Upper lobe of left lung (tissue), 6 donors: ENCODE measurements around the gene CLMN. TPM values are rescaled to one million over a fixed set of nuclear protein-coding genes. Genes with fewer than 3 reads are reported as not detected.

Source experiments
- ATAC-seq, 2 donors: fragments of 200-7000 bp; cut with Tn5 transposase; one replicate each; pipeline ENCODE4 v1.9.1; 2022; ENCODE audit warnings: mild to moderate bottlenecking in 2 of 2, moderate library complexity in 2 of 2; ENCODE audit not compliant: low FRiP score in 2 of 2
- DNase-seq, 2 donors: peaks; one replicate each; pipeline ENCODE4 v3.0.0-alpha.2; 2019 to 2020
- H3K27ac ChIP-seq, 4 donors: fragments of 200-600 bp; sonication (generic); one replicate each; pipeline ENCODE4 v1.5.1; 2016 to 2019
- H3K27me3 ChIP-seq, 4 donors: fragments of 200-600 bp; sonication (generic); one replicate each; pipeline ENCODE4 v1.5.1; 2017 to 2019
- H3K36me3 ChIP-seq, 4 donors: fragments of 200-600 bp; sonication (generic); one replicate each; pipeline ENCODE4 v1.5.1; 2016 to 2019
- H3K4me1 ChIP-seq, 4 donors: fragments of 200-600 bp; sonication (generic); one replicate each; pipeline ENCODE4 v1.5.1; 2018 to 2019
- H3K4me3 ChIP-seq, 4 donors: fragments of 200-600 bp; sonication (generic); one replicate each; pipeline ENCODE4 v1.5.1; 2017 to 2019; ENCODE audit warnings: mild to moderate bottlenecking in 2 of 4, moderate library complexity in 1 of 4
- H3K9me3 ChIP-seq, 4 donors: fragments of 200-600 bp; sonication (generic); one replicate each; pipeline ENCODE4 v1.5.1; 2018 to 2019
- EP300 ChIP-seq, 4 donors: sonication (generic); formaldehyde crosslinking; IDR thresholded peaks; one replicate each; pipeline ENCODE4 v1.5.1; 2017; ENCODE audit warnings: antibody characterized with exemption in 4 of 4, control low read depth in 2 of 4
- POLR2A ChIP-seq, 4 donors: fragments of 450-650 bp; IDR thresholded peaks; one replicate each; pipeline ENCODE4 v1.5.1; 2016 to 2017; ENCODE audit warnings: antibody characterized with exemption in 4 of 4, mild to moderate bottlenecking in 2 of 4
- POLR2AphosphoS5 ChIP-seq, 2 donors: sonication (generic); formaldehyde crosslinking; IDR thresholded peaks; one replicate each; pipeline ENCODE4 v1.5.1; 2017; ENCODE audit warnings: antibody characterized with exemption in 2 of 2
- WGBS, 2 donors: methylation state at CpG; one replicate each; pipeline ENCODE4 v1.1.5; 2017 to 2018; 5-methylcytosine and 5-hydroxymethylcytosine counted together
- total RNA-seq, 6 donors: library from RNA; depleted of rRNA in 4 of 6; stranded (reverse); fragments of >200 nt in 4 of 6; gene quantifications; one replicate each; pipeline versions ENCODE4 v1.1.0 to v1.2.1, GENCODE V29; 2016 to 2021
- TF ChIP-seq, protein P1 (sequence below), 6 experiments: fragments of 450-650 bp in 4 of 6; fragments of 200-600 bp in 2 of 6; sonication (generic) in 2 of 6; IDR thresholded peaks; one replicate each; pipeline ENCODE4 v1.5.1; 2016 to 2019; ENCODE audit warnings: antibody characterized with exemption in 6 of 6
- donor health status: DM: no; HTN: no; CAD: no; lungs with moderate emphysema.
- donor health status: DM: no; HTN: yes; CAD: no; lungs with severe emphysema.

Gene CLMN
- total RNA-seq, 6 donors from 2014 or later, result 9.7 to 35.5 (median 18.8) TPM

DNA sequence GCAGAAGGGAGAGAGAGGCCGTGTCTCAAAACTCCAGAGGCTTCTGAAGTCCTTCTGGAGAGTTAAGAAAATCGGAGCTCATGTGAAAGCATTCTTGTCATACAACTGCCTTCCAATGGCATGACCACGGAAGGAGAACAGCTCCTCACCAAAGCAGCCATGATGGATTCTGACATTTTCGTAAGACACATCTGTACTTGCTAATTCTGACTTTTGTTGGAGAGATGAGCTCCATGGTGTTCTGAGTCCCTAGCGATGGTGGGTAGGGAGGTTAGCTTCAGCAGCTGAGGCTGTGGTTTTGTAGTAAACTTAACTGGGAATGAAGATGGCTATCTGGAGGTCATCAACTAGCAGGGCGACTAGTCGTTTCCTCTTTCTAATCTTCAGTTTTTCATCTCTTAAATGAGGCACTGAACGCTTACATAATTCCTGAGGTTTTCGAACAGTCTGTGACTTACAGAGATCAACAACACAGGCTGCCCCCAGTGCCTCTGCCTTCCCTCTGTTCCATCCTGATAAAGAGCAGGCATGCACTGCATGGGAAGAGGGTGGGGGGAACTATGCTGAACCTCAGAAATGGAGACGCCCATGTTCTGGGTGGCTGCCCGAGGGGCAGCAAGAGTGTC is 133.8 kb downstream of the CLMN start:
- 51 to 68% methylated on average over 9 to 11 of the region's 11 CpGs for WGBS, 2 donors
- peak overlapping the region in 2 of 4 donors; percentile 12 to 31 for H3K4me3 ChIP-seq
- peak in 1 of 2 donors; percentile 38 for DNase-seq
- TF ChIP-seq POLR2A (IDR thresholded peaks at IDR 0.05) (peak in 1 of 4 donors; percentile 25), POLR2AphosphoS5 (IDR thresholded peaks at IDR 0.05) (no peak)
- no peaks in the 10 kb centered on the region for H3K27me3 ChIP-seq
- peaks cover 46 to 48% (median 48%) of the 10 kb centered on the region in 4 donors for H3K4me1 ChIP-seq
- H3K27ac ChIP-seq, result peak overlapping the region; percentile 85 to 90 (median 85)
- no peaks in the 10 kb centered on the region for H3K36me3 ChIP-seq
- H3K9me3 ChIP-seq, result no peaks in the 10 kb centered on the region
- ATAC-seq, result peak in 1 of 2 donors; percentile 27

DNA sequence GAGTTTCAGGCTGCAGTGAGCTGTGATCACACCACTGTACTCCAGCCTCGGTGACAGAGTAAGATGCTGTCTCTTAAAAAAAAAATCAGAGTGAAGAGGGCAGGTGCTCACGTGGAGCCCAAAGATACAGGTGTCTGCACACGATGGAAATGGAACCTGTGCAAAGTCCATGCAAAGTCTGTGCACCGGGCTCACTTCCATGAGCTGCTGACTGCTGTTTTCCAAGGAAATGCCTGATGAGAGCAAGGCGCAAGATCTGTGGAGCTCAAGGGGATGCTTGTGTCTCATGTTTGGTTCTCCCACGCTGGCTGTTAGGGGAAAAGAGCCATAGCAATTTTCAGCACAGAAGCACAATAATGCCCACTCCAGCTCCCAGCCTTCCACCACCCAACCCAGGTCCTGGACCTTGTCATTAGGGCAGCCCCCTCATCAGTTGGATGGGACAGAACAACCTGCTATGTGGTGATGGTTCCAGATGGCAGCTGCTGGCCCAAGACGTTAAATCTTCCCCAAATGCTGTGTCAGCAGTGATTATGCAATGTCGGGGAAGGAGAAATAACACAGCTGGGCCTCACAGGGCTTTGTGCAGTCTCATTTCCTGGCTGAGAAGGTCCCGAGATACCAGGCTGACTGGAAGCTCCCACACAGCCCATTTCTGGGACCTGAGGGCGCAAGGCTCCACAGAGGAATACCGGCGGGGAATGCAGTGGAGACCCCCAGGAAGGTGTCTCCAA is 134.5 kb downstream of the CLMN start:
- peak in 1 of 2 donors; percentile 80 for DNase-seq
- 61% methylated on average over 8 to 12 of the region's 12 CpGs for WGBS, 2 donors
- H3K4me3 ChIP-seq, result peak overlapping the region in 2 of 4 donors; percentile 12 to 31

DNA sequence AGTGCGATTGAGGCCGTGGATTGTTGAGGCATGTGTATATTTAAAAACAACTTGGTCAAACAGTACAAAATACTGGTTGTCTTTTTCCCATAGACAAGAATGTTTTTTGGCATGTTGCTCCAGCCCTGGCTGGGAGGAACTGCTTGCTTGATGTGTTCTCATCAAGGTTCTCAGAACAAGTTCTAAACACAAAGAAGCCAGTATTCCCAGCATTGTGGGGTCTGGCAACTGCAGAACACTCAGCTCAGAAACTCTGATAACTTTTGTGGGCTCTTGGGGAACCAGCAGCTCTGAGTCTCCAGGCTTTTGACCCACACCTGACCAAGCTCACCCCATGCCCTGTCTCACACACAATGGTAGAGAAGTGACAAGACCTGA is 135.3 kb downstream of the CLMN start:
- Histone ChIP-seq H3K9me3 (no peaks in the 10 kb centered on the region), H3K4me1 (peaks cover 34 to 41% (median 36%) of the 10 kb centered on the region in 4 donors), H3K36me3 (no peaks in the 10 kb centered on the region), H3K27ac (peak overlapping the region; percentile 85 to 90 (median 85)), H3K4me3 (no peak overlapping the region), H3K27me3 (no peaks in the 10 kb centered on the region)
- 41 to 60% methylated on average over 2 of the region's 2 CpGs for WGBS, 2 donors
- DNase-seq (no peak), ATAC-seq (no peak)
- TF ChIP-seq POLR2AphosphoS5 (IDR thresholded peaks at IDR 0.05) (no peak), EP300 (IDR thresholded peaks at IDR 0.05) (peak in 1 of 4 donors; percentile 15)

More for the DNA sequence above, 134.5 kb downstream of the CLMN start:
- Histone ChIP-seq H3K9me3 (no peaks in the 10 kb centered on the region), H3K27me3 (no peaks in the 10 kb centered on the region), H3K4me1 (peaks cover 40 to 42% (median 41%) of the 10 kb centered on the region in 4 donors), H3K27ac (peak overlapping the region; percentile 85 to 90 (median 85)), H3K36me3 (no peaks in the 10 kb centered on the region)
- peak; percentile 90 to 94 for TF ChIP-seq POLR2AphosphoS5 (IDR thresholded peaks at IDR 0.05)
- peak in 3 of 4 donors; percentile 8 to 88 (median 22) for TF ChIP-seq EP300 (IDR thresholded peaks at IDR 0.05)
- peak in 1 of 4 donors; percentile 69 for TF ChIP-seq POLR2A (IDR thresholded peaks at IDR 0.05)
- TF ChIP-seq, protein P1, sequence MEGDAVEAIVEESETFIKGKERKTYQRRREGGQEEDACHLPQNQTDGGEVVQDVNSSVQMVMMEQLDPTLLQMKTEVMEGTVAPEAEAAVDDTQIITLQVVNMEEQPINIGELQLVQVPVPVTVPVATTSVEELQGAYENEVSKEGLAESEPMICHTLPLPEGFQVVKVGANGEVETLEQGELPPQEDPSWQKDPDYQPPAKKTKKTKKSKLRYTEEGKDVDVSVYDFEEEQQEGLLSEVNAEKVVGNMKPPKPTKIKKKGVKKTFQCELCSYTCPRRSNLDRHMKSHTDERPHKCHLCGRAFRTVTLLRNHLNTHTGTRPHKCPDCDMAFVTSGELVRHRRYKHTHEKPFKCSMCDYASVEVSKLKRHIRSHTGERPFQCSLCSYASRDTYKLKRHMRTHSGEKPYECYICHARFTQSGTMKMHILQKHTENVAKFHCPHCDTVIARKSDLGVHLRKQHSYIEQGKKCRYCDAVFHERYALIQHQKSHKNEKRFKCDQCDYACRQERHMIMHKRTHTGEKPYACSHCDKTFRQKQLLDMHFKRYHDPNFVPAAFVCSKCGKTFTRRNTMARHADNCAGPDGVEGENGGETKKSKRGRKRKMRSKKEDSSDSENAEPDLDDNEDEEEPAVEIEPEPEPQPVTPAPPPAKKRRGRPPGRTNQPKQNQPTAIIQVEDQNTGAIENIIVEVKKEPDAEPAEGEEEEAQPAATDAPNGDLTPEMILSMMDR (IDR thresholded peaks at IDR 0.05), result no peak
- peak; percentile 70 to 86 for ATAC-seq

DNA sequence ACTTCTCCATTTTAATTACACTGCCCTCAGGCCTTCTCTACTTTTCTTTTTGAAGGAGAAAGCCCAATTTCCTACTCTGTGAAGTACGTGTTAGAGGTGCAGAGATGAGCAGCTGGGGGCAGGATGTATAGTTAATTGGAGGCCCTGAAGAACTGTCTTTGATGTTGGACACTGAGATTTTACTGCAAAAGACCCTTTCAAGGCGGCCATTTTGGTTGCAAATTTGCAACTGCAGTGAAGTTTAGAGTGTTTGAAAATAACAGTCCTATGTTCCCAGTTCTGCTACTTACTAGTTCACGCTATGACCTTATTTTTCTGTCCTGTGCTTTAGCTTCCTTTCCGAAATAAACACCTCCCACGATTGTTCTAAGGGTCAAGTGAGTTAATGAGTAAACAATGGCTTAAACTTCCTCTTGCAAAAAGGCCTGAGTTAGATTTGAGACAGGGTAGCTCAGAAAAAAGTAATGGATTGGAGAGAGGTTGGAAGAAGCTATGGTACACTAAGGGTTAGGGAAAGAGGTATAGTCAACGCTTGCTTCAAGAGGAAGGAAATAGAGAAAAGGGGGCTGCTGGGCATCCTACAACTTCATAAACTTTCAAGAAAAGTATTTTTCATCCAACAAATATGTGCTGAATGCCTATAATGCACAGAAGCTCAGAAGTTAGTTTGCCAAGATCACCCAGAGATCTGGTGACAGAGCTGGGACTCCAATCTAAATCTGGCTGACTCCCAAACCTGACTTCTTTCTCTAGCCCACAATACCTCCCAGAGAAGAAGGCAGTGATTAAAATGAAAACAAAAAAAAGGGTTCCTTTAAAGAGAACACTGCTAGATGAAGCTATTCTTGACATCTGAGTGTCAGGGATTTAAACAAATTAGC is 135.9 kb downstream of the CLMN start:
- H3K4me1 ChIP-seq, result peaks cover 33 to 36% (median 34%) of the 10 kb centered on the region in 4 donors
- TF ChIP-seq EP300 (IDR thresholded peaks at IDR 0.05) (no peak), POLR2A (IDR thresholded peaks at IDR 0.05) (no peak), POLR2AphosphoS5 (IDR thresholded peaks at IDR 0.05) (no peak)
- TF ChIP-seq, protein P1 (IDR thresholded peaks at IDR 0.05), result no peak
- ATAC-seq (no peak), DNase-seq (no peak)
- WGBS, 2 donors, result 33 to 37% methylated on average over 6 of the region's 6 CpGs
- H3K27me3 ChIP-seq, result no peaks in the 10 kb centered on the region
- H3K36me3 ChIP-seq, result no peaks in the 10 kb centered on the region
- H3K9me3 ChIP-seq, result no peaks in the 10 kb centered on the region
- H3K27ac ChIP-seq, result peak overlapping the region; percentile 85 to 90 (median 85)
- H3K4me3 ChIP-seq, result no peak overlapping the region

DNA sequence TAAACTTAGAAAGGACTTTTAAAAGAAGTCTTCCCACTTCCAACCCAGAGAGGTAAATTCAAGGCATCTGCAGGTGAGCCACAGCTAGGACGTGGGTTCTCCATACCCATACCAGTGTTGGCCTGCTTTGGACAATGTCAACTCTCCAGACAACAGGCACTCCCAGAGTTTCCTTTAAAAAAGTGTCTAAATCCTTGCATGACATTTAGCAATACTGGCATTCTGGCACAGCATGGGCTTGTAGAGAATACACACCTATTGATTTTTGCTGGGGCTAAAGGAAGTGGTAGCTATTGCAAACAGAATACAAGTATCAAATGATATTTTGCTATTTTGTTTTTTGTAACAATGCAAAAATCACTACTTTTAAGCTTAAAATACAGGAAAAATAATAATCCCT is 136.6 kb downstream of the CLMN start:
- DNase-seq (no peak), ATAC-seq (no peak)
- H3K9me3 ChIP-seq, result no peaks in the 10 kb centered on the region
- H3K27me3 ChIP-seq, result no peaks in the 10 kb centered on the region
- H3K36me3 ChIP-seq, result no peaks in the 10 kb centered on the region
- H3K4me1 ChIP-seq, result peaks cover 28 to 36% (median 34%) of the 10 kb centered on the region in 4 donors
- H3K27ac ChIP-seq, result peak overlapping the region; percentile 85 to 90 (median 85)
- WGBS, 2 donors, result 67 to 81% methylated on average over 1 of the region's 1 CpG
- H3K4me3 ChIP-seq, result no peak overlapping the region
- no peak for TF ChIP-seq POLR2AphosphoS5 (IDR thresholded peaks at IDR 0.05)
- TF ChIP-seq, protein P1 (IDR thresholded peaks at IDR 0.05), result no peak
- TF ChIP-seq EP300 (IDR thresholded peaks at IDR 0.05), result no peak
- TF ChIP-seq POLR2A (IDR thresholded peaks at IDR 0.05), result no peak
